Loucy (cell line): ENCODE data around the gene RNASE11.

Experiments used
- EZH2phosphoT487 ChIP-seq: fragments of 200-600 bp; IDR thresholded peaks from 2 replicates; pipeline ENCODE4 v1.6.1; 2018; ENCODE audit warnings: antibody characterized with exemption, mild to moderate bottlenecking, moderate library complexity, borderline replicate concordance
- TF ChIP-seq, protein P1 (sequence below): fragments of 200-600 bp; sonication (generic); conservative IDR thresholded peaks from 2 replicates; pipeline ENCODE4 v1.5.1; 2014; ENCODE audit warnings: mild to moderate bottlenecking, antibody characterized with exemption, low read length

DNA sequence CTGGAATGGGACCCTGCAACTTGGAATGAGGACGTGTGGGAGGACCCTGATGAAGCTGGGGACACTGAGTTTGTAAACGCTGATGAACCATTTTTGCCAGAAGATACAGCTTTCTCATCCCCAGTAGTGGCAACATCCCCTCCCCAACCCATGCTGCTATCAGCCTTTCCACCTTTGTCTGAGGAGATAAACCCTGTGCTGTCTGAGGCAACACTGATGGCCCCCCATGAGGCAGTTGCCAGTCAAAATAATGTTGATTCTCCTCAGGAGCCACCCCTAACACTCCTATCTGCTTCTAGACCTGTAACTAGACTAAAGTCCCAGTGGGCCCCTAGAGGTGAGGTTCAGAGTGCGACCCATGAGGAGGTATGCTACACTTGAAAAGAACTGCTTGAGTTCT lies 19.4 kb downstream of the RNASE11 start:
- TF ChIP-seq, protein P1, sequence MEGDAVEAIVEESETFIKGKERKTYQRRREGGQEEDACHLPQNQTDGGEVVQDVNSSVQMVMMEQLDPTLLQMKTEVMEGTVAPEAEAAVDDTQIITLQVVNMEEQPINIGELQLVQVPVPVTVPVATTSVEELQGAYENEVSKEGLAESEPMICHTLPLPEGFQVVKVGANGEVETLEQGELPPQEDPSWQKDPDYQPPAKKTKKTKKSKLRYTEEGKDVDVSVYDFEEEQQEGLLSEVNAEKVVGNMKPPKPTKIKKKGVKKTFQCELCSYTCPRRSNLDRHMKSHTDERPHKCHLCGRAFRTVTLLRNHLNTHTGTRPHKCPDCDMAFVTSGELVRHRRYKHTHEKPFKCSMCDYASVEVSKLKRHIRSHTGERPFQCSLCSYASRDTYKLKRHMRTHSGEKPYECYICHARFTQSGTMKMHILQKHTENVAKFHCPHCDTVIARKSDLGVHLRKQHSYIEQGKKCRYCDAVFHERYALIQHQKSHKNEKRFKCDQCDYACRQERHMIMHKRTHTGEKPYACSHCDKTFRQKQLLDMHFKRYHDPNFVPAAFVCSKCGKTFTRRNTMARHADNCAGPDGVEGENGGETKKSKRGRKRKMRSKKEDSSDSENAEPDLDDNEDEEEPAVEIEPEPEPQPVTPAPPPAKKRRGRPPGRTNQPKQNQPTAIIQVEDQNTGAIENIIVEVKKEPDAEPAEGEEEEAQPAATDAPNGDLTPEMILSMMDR: no peak
- no peak for TF ChIP-seq EZH2phosphoT487
